Measurements from ENCODE around the gene SLC5A3.

DNA sequence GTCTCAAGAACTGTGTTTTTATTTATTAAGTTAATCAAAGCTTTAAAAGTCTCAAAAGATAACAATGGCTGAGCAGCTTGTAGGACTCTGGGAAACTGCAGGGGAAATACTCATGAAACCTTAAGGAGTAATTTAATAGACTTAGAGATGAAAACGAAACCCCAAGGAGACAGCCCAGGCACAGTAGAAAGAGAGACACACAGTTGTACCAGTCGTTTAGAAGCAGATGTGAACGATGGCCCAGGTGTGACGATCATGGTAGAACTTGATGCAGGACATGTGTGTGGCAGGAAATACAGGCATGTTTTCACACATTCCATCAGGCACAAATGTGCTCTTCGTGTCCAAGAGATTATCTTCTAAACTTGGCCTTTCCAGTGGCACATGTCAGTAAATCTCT is 21.2 kb upstream of the SLC5A3 start:
- no peak for TF ChIP-seq POLR2AphosphoS5 (IDR thresholded peaks at IDR 0.05)
- TF ChIP-seq, protein P1, sequence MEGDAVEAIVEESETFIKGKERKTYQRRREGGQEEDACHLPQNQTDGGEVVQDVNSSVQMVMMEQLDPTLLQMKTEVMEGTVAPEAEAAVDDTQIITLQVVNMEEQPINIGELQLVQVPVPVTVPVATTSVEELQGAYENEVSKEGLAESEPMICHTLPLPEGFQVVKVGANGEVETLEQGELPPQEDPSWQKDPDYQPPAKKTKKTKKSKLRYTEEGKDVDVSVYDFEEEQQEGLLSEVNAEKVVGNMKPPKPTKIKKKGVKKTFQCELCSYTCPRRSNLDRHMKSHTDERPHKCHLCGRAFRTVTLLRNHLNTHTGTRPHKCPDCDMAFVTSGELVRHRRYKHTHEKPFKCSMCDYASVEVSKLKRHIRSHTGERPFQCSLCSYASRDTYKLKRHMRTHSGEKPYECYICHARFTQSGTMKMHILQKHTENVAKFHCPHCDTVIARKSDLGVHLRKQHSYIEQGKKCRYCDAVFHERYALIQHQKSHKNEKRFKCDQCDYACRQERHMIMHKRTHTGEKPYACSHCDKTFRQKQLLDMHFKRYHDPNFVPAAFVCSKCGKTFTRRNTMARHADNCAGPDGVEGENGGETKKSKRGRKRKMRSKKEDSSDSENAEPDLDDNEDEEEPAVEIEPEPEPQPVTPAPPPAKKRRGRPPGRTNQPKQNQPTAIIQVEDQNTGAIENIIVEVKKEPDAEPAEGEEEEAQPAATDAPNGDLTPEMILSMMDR (IDR thresholded peaks at IDR 0.05) = no peak
- no peak for TF ChIP-seq EP300 (IDR thresholded peaks at IDR 0.05)
- TF ChIP-seq POLR2A (IDR thresholded peaks at IDR 0.05) = no peak
